ENCODE results near the gene POLRMT. TPM values are rescaled to one million over a fixed set of nuclear protein-coding genes. Genes with fewer than 3 reads are reported as not detected.

Gene POLRMT
- total and polyA plus RNA-seq, 2 donors (not counting 1 experiment from before 2014, with no cell fraction given) = 7.3 to 21.5 TPM

DNA sequence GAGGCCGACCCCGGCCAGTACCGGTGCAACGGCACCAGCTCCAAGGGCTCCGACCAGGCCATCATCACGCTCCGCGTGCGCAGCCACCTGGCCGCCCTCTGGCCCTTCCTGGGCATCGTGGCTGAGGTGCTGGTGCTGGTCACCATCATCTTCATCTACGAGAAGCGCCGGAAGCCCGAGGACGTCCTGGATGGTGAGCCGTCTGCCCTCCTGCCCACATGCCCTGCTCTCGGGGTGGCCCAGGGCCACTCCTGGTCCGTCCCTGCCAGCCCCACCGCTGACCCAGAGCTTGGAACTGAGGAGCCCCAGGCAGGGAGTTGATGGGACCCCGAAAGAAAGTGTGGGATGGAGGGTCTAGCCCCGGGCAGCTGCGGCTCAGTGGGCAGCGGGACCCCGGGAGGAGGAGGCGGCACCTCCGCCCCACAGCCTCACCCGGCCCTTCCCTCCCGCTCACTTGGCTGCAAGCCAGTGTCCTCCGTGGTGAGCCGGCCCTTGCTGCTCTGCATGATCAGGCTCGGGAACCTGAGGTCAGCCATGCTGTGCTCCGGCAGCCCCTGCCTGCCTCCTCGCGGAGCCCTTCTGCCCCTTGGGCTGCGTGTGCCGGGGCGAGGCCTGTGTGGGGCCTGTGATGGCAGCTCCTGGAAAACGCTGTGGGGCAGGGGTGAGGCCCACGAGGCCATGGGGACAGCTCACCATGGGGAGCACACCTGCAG lies 51.8 kb downstream of the POLRMT start:
- Histone ChIP-seq H3K79me2 (ENCODE audit: control insufficient read depth, insufficient read depth, low read length) (peaks cover 32% of the 10 kb centered on the region), H3K36me3 (ENCODE audit: control insufficient read depth, insufficient read depth, low read length) (peaks cover 14% of the 10 kb centered on the region), H3K9me3 (ENCODE audit: control insufficient read depth, insufficient read depth, low read depth, low read length) (no peaks in the 10 kb centered on the region), H3K27ac (ENCODE audit: insufficient read depth, low read length) (no peak overlapping the region), H4K20me1 (ENCODE audit: control insufficient read depth, extremely low read depth, insufficient read depth, low read length) (no peaks in the 10 kb centered on the region), H3K4me3 (replicated peaks in 1 of 4; ENCODE audit: control extremely low read depth in 1 of 4, insufficient read depth in 1 of 4, low read depth in 3 of 4, low read length in 4 of 4) (no peak overlapping the region), H2AFZ (ENCODE audit: low read length) (no peak overlapping the region), H3K9ac (ENCODE audit: insufficient read depth, low read length) (no peak overlapping the region), H3K4me1 (ENCODE audit: control insufficient read depth, extremely low read depth, insufficient read depth, low read length) (no peaks in the 10 kb centered on the region), H3K4me2 (ENCODE audit: extremely low read depth, insufficient read depth, low read length) (no peak overlapping the region), H3K27me3 (ENCODE audit: control insufficient read depth, insufficient read depth, low read length) (no peaks in the 10 kb centered on the region)
- DNase-seq (ENCODE audit: low read depth in 2 of 2) = no peak
- no peak for TF ChIP-seq CTCF (conservative IDR thresholded peaks at IDR 0.05 in 1 of 2, IDR thresholded peaks at IDR 0.05 in 1 of 2; ENCODE audit: low read depth in 1 of 2, low read length in 2 of 2)
- TF ChIP-seq EZH2 (IDR thresholded peaks at IDR 0.05; ENCODE audit: low read length, missing control alignments) = no peak

- Histone ChIP-seq H3K79me2 (ENCODE audit: control insufficient read depth, insufficient read depth, low read length) (peaks cover 42% of the 10 kb centered on the region), H3K27me3 (ENCODE audit: control insufficient read depth, insufficient read depth, low read length) (no peaks in the 10 kb centered on the region), H3K9ac (ENCODE audit: insufficient read depth, low read length) (no peak overlapping the region), H3K4me3 (replicated peaks in 1 of 4; ENCODE audit: control extremely low read depth in 1 of 4, insufficient read depth in 1 of 4, low read depth in 3 of 4, low read length in 4 of 4) (no peak overlapping the region), H2AFZ (ENCODE audit: low read length) (no peak overlapping the region), H3K4me1 (ENCODE audit: control insufficient read depth, extremely low read depth, insufficient read depth, low read length) (peaks cover 9% of the 10 kb centered on the region), H3K9me3 (ENCODE audit: control insufficient read depth, insufficient read depth, low read depth, low read length) (no peaks in the 10 kb centered on the region), H4K20me1 (ENCODE audit: control insufficient read depth, extremely low read depth, insufficient read depth, low read length) (no peaks in the 10 kb centered on the region), H3K36me3 (ENCODE audit: control insufficient read depth, insufficient read depth, low read length) (peaks cover 14% of the 10 kb centered on the region), H3K4me2 (ENCODE audit: extremely low read depth, insufficient read depth, low read length) (no peak overlapping the region), H3K27ac (ENCODE audit: insufficient read depth, low read length) (no peak overlapping the region)
- TF ChIP-seq CTCF (conservative IDR thresholded peaks at IDR 0.05 in 1 of 2, IDR thresholded peaks at IDR 0.05 in 1 of 2; ENCODE audit: low read depth in 1 of 2, low read length in 2 of 2) (no peak), EZH2 (IDR thresholded peaks at IDR 0.05; ENCODE audit: low read length, missing control alignments) (no peak)
- DNase-seq (ENCODE audit: low read depth in 2 of 2) = no peak
Measured at GRCh38 chr19:580274-580835, 53.0 kb downstream of the POLRMT start.

DNA sequence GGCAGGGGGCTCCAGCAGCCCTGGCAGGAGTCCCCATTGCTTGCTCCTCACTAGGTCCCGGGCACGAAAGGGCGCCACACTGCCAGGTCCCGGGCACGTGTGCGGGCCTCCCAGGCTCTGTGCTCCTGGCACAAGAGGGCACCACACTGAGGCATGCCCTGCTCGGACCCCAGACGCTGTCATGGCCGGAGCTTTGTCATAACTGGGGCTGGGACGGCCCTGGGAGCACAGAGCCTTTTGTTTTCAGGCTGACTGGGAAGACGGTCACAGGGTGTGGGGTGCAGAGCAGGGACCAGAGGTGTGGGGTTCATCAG lies 53.5 kb downstream of the POLRMT start:
- Histone ChIP-seq H3K4me3 (replicated peaks in 1 of 4; ENCODE audit: control extremely low read depth in 1 of 4, insufficient read depth in 1 of 4, low read depth in 3 of 4, low read length in 4 of 4) (no peak overlapping the region), H3K9me3 (ENCODE audit: control insufficient read depth, insufficient read depth, low read depth, low read length) (no peaks in the 10 kb centered on the region), H3K79me2 (ENCODE audit: control insufficient read depth, insufficient read depth, low read length) (peaks cover 48% of the 10 kb centered on the region), H3K9ac (ENCODE audit: insufficient read depth, low read length) (no peak overlapping the region), H3K36me3 (ENCODE audit: control insufficient read depth, insufficient read depth, low read length) (peaks cover 14% of the 10 kb centered on the region), H3K4me2 (ENCODE audit: extremely low read depth, insufficient read depth, low read length) (no peak overlapping the region), H4K20me1 (ENCODE audit: control insufficient read depth, extremely low read depth, insufficient read depth, low read length) (no peaks in the 10 kb centered on the region), H3K4me1 (ENCODE audit: control insufficient read depth, extremely low read depth, insufficient read depth, low read length) (peaks cover 10% of the 10 kb centered on the region), H3K27me3 (ENCODE audit: control insufficient read depth, insufficient read depth, low read length) (no peaks in the 10 kb centered on the region), H3K27ac (ENCODE audit: insufficient read depth, low read length) (no peak overlapping the region), H2AFZ (ENCODE audit: low read length) (no peak overlapping the region)
- TF ChIP-seq CTCF (conservative IDR thresholded peaks at IDR 0.05 in 1 of 2, IDR thresholded peaks at IDR 0.05 in 1 of 2; ENCODE audit: low read depth in 1 of 2, low read length in 2 of 2) (no peak), EZH2 (IDR thresholded peaks at IDR 0.05; ENCODE audit: low read length, missing control alignments) (no peak)
- DNase-seq (ENCODE audit: low read depth in 2 of 2) = no peak
